WERI-Rb-1 (cell line): ENCODE measurements around the gene ATP1A4.

Experiments
- DNase-seq: peaks from one replicate; pipeline ENCODE4 v3.0.0-alpha.2; 2020
- H3K27ac ChIP-seq: fragments of 250-450 bp; sonication (Bioruptor Pico); 2 replicates; pipeline ENCODE4 v1.5.1; 2020; ENCODE audit warnings: mild to moderate bottlenecking, moderate library complexity
- H3K27me3 ChIP-seq: fragments of 250-450 bp; sonication (Bioruptor Pico); 2 replicates; pipeline ENCODE4 v1.5.1; 2021; ENCODE audit warnings: mild to moderate bottlenecking, low read depth, moderate library complexity; ENCODE audit not compliant: insufficient read depth, severe bottlenecking
- H3K36me3 ChIP-seq: fragments of 250-450 bp; sonication (Bioruptor Pico); 2 replicates; pipeline ENCODE4 v1.5.1; 2020; ENCODE audit warnings: mild to moderate bottlenecking, moderate library complexity
- H3K4me3 ChIP-seq: 2 replicates; pipeline ENCODE4 v1.5.1; 2011; ENCODE audit warnings: low read depth, mild to moderate bottlenecking, control low read depth, low read length
- H3K9me3 ChIP-seq: fragments of 250-450 bp; sonication (Bioruptor Pico); 2 replicates; pipeline ENCODE4 v1.5.1; 2021; ENCODE audit warnings: mild to moderate bottlenecking, moderate library complexity; ENCODE audit not compliant: severe bottlenecking
- CTCF ChIP-seq: IDR thresholded peaks from 2 replicates; pipeline ENCODE4 v1.5.1; 2011; ENCODE audit warnings: low read depth, mild to moderate bottlenecking, control low read depth, inconsistent platforms, low read length

ATP1A4 gene

GRCh38 chr1:160114085-160114484 lies 37.3 kb upstream of the ATP1A4 start:
- Histone ChIP-seq H3K36me3 (no peaks in the 10 kb centered on the region), H3K27ac (no peak overlapping the region), H3K27me3 (no peaks in the 10 kb centered on the region), H3K9me3 (no peaks in the 10 kb centered on the region), H3K4me3 (no peak overlapping the region)
- peak; percentile 59 for DNase-seq
- no peak for TF ChIP-seq CTCF

GRCh38 chr1:160115545-160116282 lies 35.7 kb upstream of the ATP1A4 start, which contains the start of gene ATP1A2:
Gene ATP1A2, plus strand, starts transcription at chr1:160115759. Its CDS starts 103 bp downstream, at chr1:160115862.
- Histone ChIP-seq H3K36me3 (no peaks in the 10 kb centered on the region), H3K27ac (no peak within 1 kb of the TSS), H3K4me3 (no peak within 1 kb of the TSS), H3K27me3 (no peaks in the 10 kb centered on the region), H3K9me3 (no peaks in the 10 kb centered on the region)
- no peak for TF ChIP-seq CTCF
- no peak for DNase-seq

GRCh38 chr1:160116283-160117147 lies 34.9 kb upstream of the ATP1A4 start:
- H3K36me3 ChIP-seq = no peaks in the 10 kb centered on the region
- TF ChIP-seq CTCF = peak; percentile 17; the same call in 1 of the 2 replicates
- H3K27me3 ChIP-seq = no peaks in the 10 kb centered on the region
- no peak overlapping the region for H3K27ac ChIP-seq
- no peak for DNase-seq
- H3K4me3 ChIP-seq = no peak overlapping the region
- no peaks in the 10 kb centered on the region for H3K9me3 ChIP-seq

- Histone ChIP-seq H3K27ac (peak overlapping the region; percentile 34), H3K36me3 (no peaks in the 10 kb centered on the region), H3K9me3 (no peaks in the 10 kb centered on the region), H3K27me3 (no peaks in the 10 kb centered on the region), H3K4me3 (0 out of 2 replicates have a peak overlapping the region, but pooled peaks have one; percentile 2)
- no peak for TF ChIP-seq CTCF
- DNase-seq = no peak
These were observed 34.1 kb upstream of the ATP1A4 start for GRCh38 chr1:160117300-160117699.

- no peak for TF ChIP-seq CTCF
- Histone ChIP-seq H3K27me3 (no peaks in the 10 kb centered on the region), H3K9me3 (no peaks in the 10 kb centered on the region), H3K27ac (peak overlapping the region; percentile 34), H3K4me3 (0 out of 2 replicates have a peak overlapping the region, but pooled peaks have one; percentile 2), H3K36me3 (no peaks in the 10 kb centered on the region)
- DNase-seq = peak; percentile 86
These were observed 33.7 kb upstream of the ATP1A4 start for GRCh38 chr1:160117709-160118183.
